Measurements from ENCODE around the gene LYZL2. TPM values are rescaled to one million over a fixed set of nuclear protein-coding genes. Genes with fewer than 3 reads are reported as not detected.

LYZL2 gene
- total and polyA plus RNA-seq, 2 donors (not counting 3 experiments of a cell fraction or from before 2014, with no cell fraction given) = not detected

DNA sequence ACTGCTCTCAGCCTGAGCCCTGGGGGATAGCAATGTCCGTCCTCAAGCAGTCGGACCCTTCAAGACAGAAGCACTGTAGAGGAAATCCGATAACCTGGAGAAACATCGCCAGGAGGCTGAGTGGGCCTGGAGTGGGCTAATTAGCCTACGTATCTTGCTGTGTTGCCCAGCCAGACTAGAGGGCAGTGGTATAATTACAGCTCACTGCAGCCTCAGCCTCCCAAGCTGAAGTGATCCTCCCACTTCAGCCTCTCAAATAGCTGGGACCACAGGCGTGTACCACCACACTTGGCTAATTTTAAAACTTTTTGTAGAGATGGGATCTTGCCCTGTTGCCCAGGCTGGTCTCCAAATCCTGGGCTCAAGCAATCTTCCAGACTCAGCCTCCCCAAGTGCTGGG is 21.7 kb downstream of the LYZL2 start:
- Histone ChIP-seq H3K9me3 (replicated peaks; ENCODE audit: control insufficient read depth, insufficient read depth, low read length) (no peaks in the 10 kb centered on the region), H3K4me3 (replicated peaks in 1 of 3; ENCODE audit: insufficient read depth in 1 of 3, low read depth in 1 of 3, low read length in 3 of 3) (no peak overlapping the region), H4K20me1 (replicated peaks; ENCODE audit: control insufficient read depth, extremely low read depth, insufficient read depth, low read length) (no peaks in the 10 kb centered on the region), H3K27ac (ENCODE audit: insufficient read depth, low read depth, low read length) (no peak overlapping the region), H3K27me3 (ENCODE audit: control insufficient read depth in 2 of 2, insufficient read depth in 2 of 2, low read length in 2 of 2) (no peaks in the 10 kb centered on the region), H3K9me1 (replicated peaks; ENCODE audit: control insufficient read depth, extremely low read depth, insufficient read depth, low read length) (no peaks in the 10 kb centered on the region), H3K79me2 (ENCODE audit: control insufficient read depth, insufficient read depth, low read length) (no peaks in the 10 kb centered on the region), H3K4me1 (ENCODE audit: control insufficient read depth, extremely low read depth, insufficient read depth, low read length) (peaks cover 5% of the 10 kb centered on the region), H3K36me3 (ENCODE audit: control insufficient read depth in 2 of 2, extremely low read depth in 1 of 2, insufficient read depth in 2 of 2, low read length in 2 of 2) (no peaks in the 10 kb centered on the region), H3K4me2 (ENCODE audit: insufficient read depth, low read length) (no peak overlapping the region), H3K9ac (replicated peaks; ENCODE audit: extremely low read depth, insufficient read depth, low read length) (no peak overlapping the region), H2AFZ (ENCODE audit: low read depth, low read length) (no peak overlapping the region)
- ChIA-PET CTCF (interaction anchor here (0.9 to 4.9 kb wide), 3 partner anchors 17 to 32 kb away, joined by 3 to 28 read pairs (median 8); no protein-coding TSS in a partner anchor), POLR2A (no interaction called here)
- no peak for TF ChIP-seq POLR2AphosphoS5 (IDR thresholded peaks at IDR 0.05; ENCODE audit: insufficient read depth, low read depth, low read length)
- no peak for TF ChIP-seq JUN (IDR thresholded peaks at IDR 0.05; ENCODE audit: borderline replicate concordance, insufficient read depth, insufficient read length, low read depth)
- TF ChIP-seq FOS (IDR thresholded peaks at IDR 0.05; ENCODE audit: borderline replicate concordance, insufficient read depth, low read length) = no peak
- no peak for TF ChIP-seq MYC (IDR thresholded peaks at IDR 0.05; ENCODE audit: low read depth, low read length)
- TF ChIP-seq, protein P1, sequence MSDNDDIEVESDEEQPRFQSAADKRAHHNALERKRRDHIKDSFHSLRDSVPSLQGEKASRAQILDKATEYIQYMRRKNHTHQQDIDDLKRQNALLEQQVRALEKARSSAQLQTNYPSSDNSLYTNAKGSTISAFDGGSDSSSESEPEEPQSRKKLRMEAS (IDR thresholded peaks at IDR 0.05; ENCODE audit: insufficient read depth, insufficient read length) = no peak
- no peak for TF ChIP-seq GATA2 (IDR thresholded peaks at IDR 0.05; ENCODE audit: insufficient read depth, insufficient read length, low read depth, low read length)
- TF ChIP-seq POLR2A (IDR thresholded peaks at IDR 0.05; ENCODE audit: low read depth, low read length) = no peak
- TF ChIP-seq EZH2 (IDR thresholded peaks at IDR 0.05; ENCODE audit: borderline replicate concordance, low read depth, low read length, severe bottlenecking) = no peak
- TF ChIP-seq, protein P2, sequence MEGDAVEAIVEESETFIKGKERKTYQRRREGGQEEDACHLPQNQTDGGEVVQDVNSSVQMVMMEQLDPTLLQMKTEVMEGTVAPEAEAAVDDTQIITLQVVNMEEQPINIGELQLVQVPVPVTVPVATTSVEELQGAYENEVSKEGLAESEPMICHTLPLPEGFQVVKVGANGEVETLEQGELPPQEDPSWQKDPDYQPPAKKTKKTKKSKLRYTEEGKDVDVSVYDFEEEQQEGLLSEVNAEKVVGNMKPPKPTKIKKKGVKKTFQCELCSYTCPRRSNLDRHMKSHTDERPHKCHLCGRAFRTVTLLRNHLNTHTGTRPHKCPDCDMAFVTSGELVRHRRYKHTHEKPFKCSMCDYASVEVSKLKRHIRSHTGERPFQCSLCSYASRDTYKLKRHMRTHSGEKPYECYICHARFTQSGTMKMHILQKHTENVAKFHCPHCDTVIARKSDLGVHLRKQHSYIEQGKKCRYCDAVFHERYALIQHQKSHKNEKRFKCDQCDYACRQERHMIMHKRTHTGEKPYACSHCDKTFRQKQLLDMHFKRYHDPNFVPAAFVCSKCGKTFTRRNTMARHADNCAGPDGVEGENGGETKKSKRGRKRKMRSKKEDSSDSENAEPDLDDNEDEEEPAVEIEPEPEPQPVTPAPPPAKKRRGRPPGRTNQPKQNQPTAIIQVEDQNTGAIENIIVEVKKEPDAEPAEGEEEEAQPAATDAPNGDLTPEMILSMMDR (IDR thresholded peaks at IDR 0.05; ENCODE audit: extremely low read depth in 1 of 2, insufficient read depth in 1 of 2, low read depth in 1 of 2, low read length in 2 of 2) = no peak
- intact Hi-C loops (cut with micrococcal nuclease) (no loop called here), dilution Hi-C loops (cut with MboI; ENCODE audit: extremely low pct_ligation_motif_present, low sequenced_read_pairs) (no loop called here)
- no TSS peak for BruUV-seq (replicated peaks)
- DNase-seq (ENCODE audit: low read depth, low spot score) = no peak
- FAIRE-seq = no peak
